Body of pancreas (tissue), 4 donors: ENCODE data around the gene TBL1XR1. TPM values are rescaled to one million over a fixed set of nuclear protein-coding genes. Genes with fewer than 3 reads are reported as not detected.

Experiments
- ATAC-seq: fragments of 150-250 bp; one replicate; pipeline ENCODE4 v1.9.1; 2016
- DNase-seq, 4 donors: peaks; one replicate each; pipeline ENCODE4 v3.0.0-alpha.2; 2019
- H3K27ac ChIP-seq, 4 donors: fragments of 200-600 bp; sonication (generic); 1 replicate in 3 of 4; 2 replicates in 1 of 4; pipeline versions ENCODE4 v1.5.1 to v1.6.1; 2016 to 2019; ENCODE audit warnings: mild to moderate bottlenecking in 1 of 4, mixed read lengths in 1 of 4, moderate library complexity in 1 of 4
- H3K27me3 ChIP-seq, 2 donors: fragments of 200-600 bp; sonication (generic); one replicate each; pipeline ENCODE4 v1.6.0; 2016; ENCODE audit warnings: mild to moderate bottlenecking in 1 of 2
- H3K36me3 ChIP-seq, 2 donors: fragments of 200-600 bp; sonication (generic); replicated peaks in 1 of 2; 2 replicates each; pipeline ENCODE4 v1.5.1; 2016; ENCODE audit warnings: low read depth in 2 of 2; ENCODE audit not compliant: insufficient read depth in 1 of 2
- H3K4me1 ChIP-seq: fragments of 200-600 bp; sonication (generic); one replicate; pipeline ENCODE4 v1.6.0; 2016
- H3K4me3 ChIP-seq, 2 donors: fragments of 200-600 bp; sonication (generic); 1 replicate in 1 of 2; 2 replicates in 1 of 2; pipeline ENCODE4 v1.5.1; 2016 to 2019
- H3K9me3 ChIP-seq, 3 donors: fragments of 200-600 bp; sonication (generic); 1 replicate in 2 of 3; 2 replicates in 1 of 3; pipeline ENCODE4 v1.5.1; 2016
- POLR2A ChIP-seq, 3 donors: fragments of 450-650 bp; IDR thresholded peaks; one replicate each; pipeline ENCODE4 v1.6.1; 2016; ENCODE audit warnings: antibody characterized with exemption in 3 of 3, mild to moderate bottlenecking in 2 of 3
- WGBS, 2 donors: methylation state at CpG; one replicate each; pipeline ENCODE4 v1.1.5; 2017; 5-methylcytosine and 5-hydroxymethylcytosine counted together
- intact Hi-C: fragments of 100-400 bp; cut with DNase I; formaldehyde crosslinking; loops from one replicate; pipeline ENCODE4 v1.15.1; 2023
- small RNA-seq: library from RNA; depleted of rRNA; stranded (forward); fragments of <200 nt; gene quantifications from one replicate; pipeline ENCODE3, GENCODE V24; 2016
- total RNA-seq, 2 donors: library from RNA; depleted of rRNA; stranded (reverse); fragments of >200 nt; gene quantifications; one replicate each; pipeline ENCODE4 v1.1.0, GENCODE V29; 2016
- TF ChIP-seq, protein P1 (sequence below), 7 experiments: fragments of 450-650 bp in 4 of 7; fragments of 200-600 bp in 3 of 7; sonication (generic) in 3 of 7; IDR thresholded peaks; one replicate each; pipeline ENCODE4 v1.5.1; 2016 to 2019; ENCODE audit warnings: antibody characterized with exemption in 7 of 7

TBL1XR1 gene
- total RNA-seq, 2 donors from 2014 or later, result 34.3 to 57.9 TPM

DNA sequence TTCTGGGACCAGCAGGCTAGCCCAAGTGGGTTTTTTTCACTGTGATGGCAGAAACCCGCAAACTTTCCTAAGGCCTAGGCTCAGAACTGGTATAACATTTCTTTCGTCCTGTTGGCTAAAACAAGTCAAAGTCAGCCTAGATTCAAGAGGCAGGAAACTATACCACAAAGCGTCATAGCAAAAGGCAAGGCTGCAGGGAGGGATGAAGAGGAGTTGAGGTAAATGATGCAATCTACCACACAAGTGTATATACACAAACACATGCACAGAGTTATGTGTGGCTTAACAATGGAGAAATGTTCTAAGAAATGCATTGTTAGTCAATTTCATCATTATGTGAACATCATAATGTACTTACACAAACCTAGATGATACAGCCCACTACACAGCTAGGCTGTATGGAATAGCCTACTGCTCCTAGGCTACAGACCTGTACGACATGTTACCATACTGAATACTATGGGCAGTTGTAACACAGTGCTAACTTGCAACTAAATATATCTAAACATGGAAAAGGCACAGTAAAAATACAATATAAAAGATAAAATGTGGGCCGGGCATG is 225.6 kb downstream of the TBL1XR1 start:
- no peak for ATAC-seq
- no peak overlapping the region for H3K27ac ChIP-seq
- no peaks in the 10 kb centered on the region for H3K9me3 ChIP-seq
- DNase-seq, result no peak
- intact Hi-C loops, result no loop called here
- 87 to 90% methylated on average over 5 of the region's 5 CpGs for WGBS, 2 donors
- no peaks in the 10 kb centered on the region for H3K36me3 ChIP-seq
- H3K27me3 ChIP-seq, result no peaks in the 10 kb centered on the region
- no peaks in the 10 kb centered on the region for H3K4me1 ChIP-seq
- H3K4me3 ChIP-seq, result no peak overlapping the region
- no peak for TF ChIP-seq POLR2A (IDR thresholded peaks at IDR 0.05)
- TF ChIP-seq, protein P1, sequence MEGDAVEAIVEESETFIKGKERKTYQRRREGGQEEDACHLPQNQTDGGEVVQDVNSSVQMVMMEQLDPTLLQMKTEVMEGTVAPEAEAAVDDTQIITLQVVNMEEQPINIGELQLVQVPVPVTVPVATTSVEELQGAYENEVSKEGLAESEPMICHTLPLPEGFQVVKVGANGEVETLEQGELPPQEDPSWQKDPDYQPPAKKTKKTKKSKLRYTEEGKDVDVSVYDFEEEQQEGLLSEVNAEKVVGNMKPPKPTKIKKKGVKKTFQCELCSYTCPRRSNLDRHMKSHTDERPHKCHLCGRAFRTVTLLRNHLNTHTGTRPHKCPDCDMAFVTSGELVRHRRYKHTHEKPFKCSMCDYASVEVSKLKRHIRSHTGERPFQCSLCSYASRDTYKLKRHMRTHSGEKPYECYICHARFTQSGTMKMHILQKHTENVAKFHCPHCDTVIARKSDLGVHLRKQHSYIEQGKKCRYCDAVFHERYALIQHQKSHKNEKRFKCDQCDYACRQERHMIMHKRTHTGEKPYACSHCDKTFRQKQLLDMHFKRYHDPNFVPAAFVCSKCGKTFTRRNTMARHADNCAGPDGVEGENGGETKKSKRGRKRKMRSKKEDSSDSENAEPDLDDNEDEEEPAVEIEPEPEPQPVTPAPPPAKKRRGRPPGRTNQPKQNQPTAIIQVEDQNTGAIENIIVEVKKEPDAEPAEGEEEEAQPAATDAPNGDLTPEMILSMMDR (IDR thresholded peaks at IDR 0.05), result no peak

DNA sequence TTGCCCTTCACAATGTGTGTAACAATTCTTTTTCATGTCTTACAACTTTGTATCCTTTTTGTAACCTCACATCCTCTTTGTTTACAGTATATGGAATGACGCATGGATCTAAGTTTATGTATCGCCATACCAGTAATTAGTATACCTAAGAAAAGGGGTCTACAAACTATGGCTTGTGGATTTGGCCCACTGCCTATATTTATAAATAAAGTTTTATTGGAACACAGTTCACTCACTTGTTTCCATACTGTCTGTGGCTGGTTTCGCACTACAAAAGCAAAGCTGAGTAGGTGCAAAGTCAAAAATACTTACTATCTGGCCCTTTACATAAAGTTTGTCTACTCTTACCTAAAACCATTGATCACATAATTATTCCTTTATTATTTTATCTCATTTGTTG is 226.5 kb downstream of the TBL1XR1 start:
- no peak for ATAC-seq
- no peaks in the 10 kb centered on the region for H3K27me3 ChIP-seq
- no peak overlapping the region for H3K27ac ChIP-seq
- WGBS, 2 donors, result 89 to 98% methylated on average over 3 of the region's 3 CpGs
- H3K4me3 ChIP-seq, result no peak overlapping the region
- TF ChIP-seq, protein P1 (IDR thresholded peaks at IDR 0.05), result no peak
- no peak for TF ChIP-seq POLR2A (IDR thresholded peaks at IDR 0.05)
- H3K36me3 ChIP-seq, result no peaks in the 10 kb centered on the region
- H3K4me1 ChIP-seq, result no peaks in the 10 kb centered on the region
- H3K9me3 ChIP-seq, result no peaks in the 10 kb centered on the region
- intact Hi-C loops, result no loop called here
- no peak for DNase-seq

DNA sequence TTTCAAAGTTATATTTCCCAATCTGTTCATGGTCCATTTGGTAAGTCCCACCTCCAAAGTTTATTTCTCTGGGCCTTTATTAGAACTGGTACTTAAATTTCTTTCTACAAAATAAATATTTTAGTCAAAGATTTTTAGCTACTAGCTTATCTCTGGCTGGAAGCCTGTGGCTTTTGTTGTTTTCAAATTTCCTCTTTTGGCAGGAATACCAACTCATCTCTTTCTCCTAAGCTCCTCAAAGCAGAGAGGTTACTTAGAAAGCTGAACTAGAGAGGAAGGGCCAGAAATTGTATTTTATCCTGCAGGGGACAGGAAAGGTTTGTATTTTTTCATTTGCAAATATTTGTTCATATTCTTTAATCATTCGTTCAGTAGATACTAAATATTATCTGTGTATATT is 227.8 kb downstream of the TBL1XR1 start:
- WGBS, 2 donors, result 23 to 32% methylated on average over 1 of the region's 1 CpG
- DNase-seq (no peak), ATAC-seq (no peak)
- H3K27me3 ChIP-seq, result no peaks in the 10 kb centered on the region
- no peak overlapping the region for H3K27ac ChIP-seq
- no peaks in the 10 kb centered on the region for H3K4me1 ChIP-seq
- no peak overlapping the region for H3K4me3 ChIP-seq
- intact Hi-C loops, result no loop called here
- TF ChIP-seq, protein P1 (IDR thresholded peaks at IDR 0.05), result no peak
- no peak for TF ChIP-seq POLR2A (IDR thresholded peaks at IDR 0.05)
- H3K9me3 ChIP-seq, result no peaks in the 10 kb centered on the region
- no peaks in the 10 kb centered on the region for H3K36me3 ChIP-seq

Small RNA genes within 50 kb of the gene (small RNA-seq; reads per million reads assigned to genes)
- not detected for gene RF00019
- gene RNU6-681P, result not detected
